ENCODE data around the gene ZNF800. TPM values are rescaled to one million over a fixed set of nuclear protein-coding genes. Genes with fewer than 3 reads are reported as not detected.

ZNF800 gene
- total RNA-seq, 1 donor from 2014 or later, result 14.6 TPM

GRCh38 chr7:127379642-127380041 lies 12.9 kb downstream of the ZNF800 start:
- DNase-seq (ENCODE audit: low read depth), result no peak

DNA sequence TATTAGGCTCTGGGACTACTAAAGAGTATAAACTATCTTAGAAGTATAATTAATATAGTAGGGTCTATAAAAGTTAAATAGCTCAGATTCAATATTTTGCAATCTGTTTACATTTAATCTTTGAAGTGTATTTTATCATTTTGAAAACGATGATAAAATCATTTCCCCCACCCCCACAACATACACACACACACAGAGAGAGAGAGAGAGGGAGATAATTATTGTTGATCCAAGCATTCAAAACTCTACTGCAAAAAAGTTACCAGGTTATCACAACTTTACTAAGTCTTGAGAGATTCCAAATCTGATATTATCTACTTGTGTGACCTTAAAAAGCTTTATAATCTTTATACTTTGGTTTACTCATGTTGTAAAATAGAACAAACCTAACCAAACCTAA lies 14.0 kb downstream of the ZNF800 start:
- DNase-seq (ENCODE audit: low read depth), result no peak
- no peak overlapping the region for H3K4me3 ChIP-seq (ENCODE audit: low read depth, low read length)
- TF ChIP-seq, protein P1, sequence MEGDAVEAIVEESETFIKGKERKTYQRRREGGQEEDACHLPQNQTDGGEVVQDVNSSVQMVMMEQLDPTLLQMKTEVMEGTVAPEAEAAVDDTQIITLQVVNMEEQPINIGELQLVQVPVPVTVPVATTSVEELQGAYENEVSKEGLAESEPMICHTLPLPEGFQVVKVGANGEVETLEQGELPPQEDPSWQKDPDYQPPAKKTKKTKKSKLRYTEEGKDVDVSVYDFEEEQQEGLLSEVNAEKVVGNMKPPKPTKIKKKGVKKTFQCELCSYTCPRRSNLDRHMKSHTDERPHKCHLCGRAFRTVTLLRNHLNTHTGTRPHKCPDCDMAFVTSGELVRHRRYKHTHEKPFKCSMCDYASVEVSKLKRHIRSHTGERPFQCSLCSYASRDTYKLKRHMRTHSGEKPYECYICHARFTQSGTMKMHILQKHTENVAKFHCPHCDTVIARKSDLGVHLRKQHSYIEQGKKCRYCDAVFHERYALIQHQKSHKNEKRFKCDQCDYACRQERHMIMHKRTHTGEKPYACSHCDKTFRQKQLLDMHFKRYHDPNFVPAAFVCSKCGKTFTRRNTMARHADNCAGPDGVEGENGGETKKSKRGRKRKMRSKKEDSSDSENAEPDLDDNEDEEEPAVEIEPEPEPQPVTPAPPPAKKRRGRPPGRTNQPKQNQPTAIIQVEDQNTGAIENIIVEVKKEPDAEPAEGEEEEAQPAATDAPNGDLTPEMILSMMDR (conservative IDR thresholded peaks at IDR 0.05; ENCODE audit: low read depth, low read length), result no peak

More at GRCh38 chr7:127379642-127380041, 12.9 kb downstream of the ZNF800 start:
- no peak overlapping the region for H3K4me3 ChIP-seq (ENCODE audit: low read depth, low read length)
- TF ChIP-seq, protein P1 (conservative IDR thresholded peaks at IDR 0.05; ENCODE audit: low read depth, low read length), result no peak

DNA sequence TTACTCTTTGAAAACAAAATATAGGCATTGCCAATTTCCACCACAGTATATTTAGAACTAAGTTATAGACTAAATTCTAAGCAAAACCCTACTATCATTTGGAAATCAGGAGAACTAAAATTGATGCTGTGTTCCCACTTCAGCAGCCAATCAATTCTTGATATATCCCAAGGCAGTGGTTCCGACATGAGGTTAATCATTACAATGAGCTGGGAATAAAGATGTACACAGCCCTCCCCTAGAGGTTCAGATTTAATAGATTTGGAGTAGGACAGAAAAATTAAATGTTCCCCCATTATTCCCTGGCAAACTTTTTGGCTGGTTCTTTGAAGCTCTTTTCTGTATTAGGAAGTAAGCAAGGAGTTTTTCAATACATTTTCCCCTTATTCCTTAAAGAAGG lies 15.1 kb downstream of the ZNF800 start:
- no peak overlapping the region for H3K4me3 ChIP-seq (ENCODE audit: low read depth, low read length)
- TF ChIP-seq, protein P1 (conservative IDR thresholded peaks at IDR 0.05; ENCODE audit: low read depth, low read length), result no peak
- DNase-seq (ENCODE audit: low read depth), result no peak

GRCh38 chr7:127375631-127376030 lies 16.9 kb downstream of the ZNF800 start:
- TF ChIP-seq, protein P1 (conservative IDR thresholded peaks at IDR 0.05; ENCODE audit: low read depth, low read length), result no peak
- DNase-seq (ENCODE audit: low read depth), result no peak
- no peak overlapping the region for H3K4me3 ChIP-seq (ENCODE audit: low read depth, low read length)

- no peak for DNase-seq (ENCODE audit: low read depth)
- TF ChIP-seq, protein P1 (conservative IDR thresholded peaks at IDR 0.05; ENCODE audit: low read depth, low read length), result no peak
- no peak overlapping the region for H3K4me3 ChIP-seq (ENCODE audit: low read depth, low read length)
These were observed 24.8 kb downstream of the ZNF800 start for GRCh38 chr7:127367679-127368078.

DNA sequence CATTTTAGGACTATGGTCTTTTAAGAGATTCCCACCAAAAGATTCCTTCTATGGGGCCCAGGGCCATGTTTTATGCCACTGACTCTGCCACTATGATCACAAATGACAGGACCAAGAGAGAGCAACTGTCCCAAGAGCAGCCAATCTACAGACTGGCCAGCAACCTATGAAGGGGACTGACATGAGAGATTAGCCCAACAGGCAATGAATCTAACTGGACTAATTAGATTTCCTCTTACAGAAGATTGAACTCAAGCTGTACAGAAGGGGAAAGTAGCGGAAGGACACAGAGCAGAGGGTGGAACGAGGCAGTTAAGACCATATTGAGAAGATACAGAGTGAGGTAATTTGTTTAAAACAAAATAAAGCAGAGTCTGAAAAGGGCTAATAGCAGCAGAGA lies 25.8 kb downstream of the ZNF800 start:
- TF ChIP-seq, protein P1 (conservative IDR thresholded peaks at IDR 0.05; ENCODE audit: low read depth, low read length), result no peak
- no peak for DNase-seq (ENCODE audit: low read depth)
- H3K4me3 ChIP-seq (ENCODE audit: low read depth, low read length), result no peak overlapping the region

GRCh38 chr7:127365957-127366315 lies 26.6 kb downstream of the ZNF800 start:
- DNase-seq (ENCODE audit: low read depth), result no peak
- H3K4me3 ChIP-seq (ENCODE audit: low read depth, low read length), result no peak overlapping the region
- TF ChIP-seq, protein P1 (conservative IDR thresholded peaks at IDR 0.05; ENCODE audit: low read depth, low read length), result no peak
